A549 (cell line): ENCODE data around the gene MTOR. TPM values are rescaled to one million over a fixed set of nuclear protein-coding genes. Genes with fewer than 3 reads are reported as not detected.

Experiments used
- ATAC-seq, 2 experiments: fragments of 200-7000 bp in 1 of 2; fragments of >200 bp in 1 of 2; cut with Nextera tagmentation in 1 of 2; cut with Tn5 transposase in 1 of 2; 3 replicates each; pipeline versions ENCODE4 v1.8.0 to v1.9.1; 2018 to 2020; ENCODE audit warnings: mild to moderate bottlenecking in 1 of 2, moderate library complexity in 1 of 2
- CTCF ChIA-PET: fragments of 300-600 bp; sonication (Branson Sonifier 250); formaldehyde crosslinking; extraction: SDS; loops from one replicate; lab custom pipeline; 2021; ENCODE audit warnings: antibody characterized with exemption, inconsistent platforms; lab: Yijun Ruan, JAX
- POLR2A ChIA-PET: fragments of 350-600 bp; formaldehyde crosslinking; extraction: SDS; loops from one replicate; lab custom pipeline; 2021; ENCODE audit warnings: antibody characterized with exemption, inconsistent platforms; lab: Yijun Ruan, JAX
- DNase-seq, 2 experiments: peaks; one replicate each; pipeline versions ENCODE4 v3.0.0 to v3.0.0-alpha.2; 2011 to 2016; ENCODE audit warnings: low read depth in 1 of 2, low spot score in 1 of 2
- FAIRE-seq: peaks from 2 replicates; lab custom pipeline; 2011; peaks lifted over from hg19 to GRCh38; lab: Jason Lieb, UNC
- H3K27ac ChIP-seq, 2 experiments: fragments of >200 bp; sonication (Bioruptor Twin); formaldehyde crosslinking; 3 replicates each; pipeline ENCODE4 v1.5.1; 2016 to 2017
- H3K4me1 ChIP-seq: fragments of >200 bp; sonication (Bioruptor Twin); formaldehyde crosslinking; 3 replicates; pipeline ENCODE4 v1.6.1; 2016
- H3K4me2 ChIP-seq: fragments of >200 bp; sonication (Bioruptor Twin); formaldehyde crosslinking; 3 replicates; pipeline ENCODE4 v1.6.1; 2016
- H3K4me3 ChIP-seq: fragments of >200 bp; sonication (Bioruptor Twin); formaldehyde crosslinking; 3 replicates; pipeline ENCODE4 v1.5.1; 2016
- H3K9me3 ChIP-seq: fragments of >200 bp; sonication (Bioruptor Twin); formaldehyde crosslinking; 3 replicates; pipeline ENCODE4 v1.6.1; 2016
- BHLHE40 ChIP-seq: IDR thresholded peaks from 2 replicates; pipeline ENCODE4 v1.6.1; 2012; ENCODE audit warnings: low read depth, low read length, inconsistent platforms
- CBX2 ChIP-seq: fragments of 200-600 bp; sonication (generic); IDR thresholded peaks from 2 replicates; pipeline ENCODE4 v1.6.1; 2016; ENCODE audit warnings: low read depth, mild to moderate bottlenecking, borderline replicate concordance
- CBX8 ChIP-seq: fragments of 200-600 bp; sonication (generic); IDR thresholded peaks from 2 replicates; pipeline ENCODE4 v1.6.1; 2016
- CHD4 ChIP-seq: fragments of 200-600 bp; sonication (generic); IDR thresholded peaks from 2 replicates; pipeline ENCODE4 v1.6.1; 2016; ENCODE audit warnings: antibody characterized with exemption, mild to moderate bottlenecking, borderline replicate concordance
- EHMT2 ChIP-seq: fragments of 200-600 bp; sonication (generic); IDR thresholded peaks from 2 replicates; pipeline ENCODE4 v1.6.1; 2016; ENCODE audit warnings: antibody characterized with exemption, low read depth, mild to moderate bottlenecking, moderate library complexity
- FOSB ChIP-seq: fragments of 250-450 bp; sonication (Bioruptor Pico); IDR thresholded peaks from 2 replicates; pipeline ENCODE4 v1.5.0; 2020; ENCODE audit warnings: mild to moderate bottlenecking, moderate library complexity
- GATA3 ChIP-seq: IDR thresholded peaks from 2 replicates; pipeline ENCODE4 v1.6.1; 2012; ENCODE audit warnings: borderline replicate concordance
- HEYL ChIP-seq: fragments of 250-450 bp; sonication (Bioruptor Pico); IDR thresholded peaks from 2 replicates; pipeline ENCODE4 v1.8.0; 2021; ENCODE audit warnings: mild to moderate bottlenecking, moderate library complexity
- HOXA7 ChIP-seq: fragments of 250-450 bp; sonication (Bioruptor Pico); IDR thresholded peaks from 2 replicates; pipeline ENCODE4 v1.5.0; 2020; ENCODE audit warnings: mild to moderate bottlenecking, moderate library complexity
- MAFK ChIP-seq: fragments of 450-650 bp; IDR thresholded peaks from 2 replicates; pipeline ENCODE4 v1.6.1; 2014; ENCODE audit not compliant: partially characterized antibody
- PHF8 ChIP-seq: fragments of 200-600 bp; sonication (generic); IDR thresholded peaks from 2 replicates; pipeline ENCODE4 v1.6.1; 2016; ENCODE audit warnings: low read depth, mild to moderate bottlenecking, antibody characterized with exemption, moderate library complexity, borderline replicate concordance
- POLR2AphosphoS2 ChIP-seq: conservative IDR thresholded peaks from 2 replicates; pipeline ENCODE4 v1.6.1; 2012; ENCODE audit warnings: low read length, improper control_type of control experiment, inconsistent platforms
- RAD21 ChIP-seq, 2 experiments: fragments of >200 bp in 1 of 2; sonication (Bioruptor Twin) in 1 of 2; formaldehyde crosslinking in 1 of 2; IDR thresholded peaks in 1 of 2; conservative IDR thresholded peaks in 1 of 2; 2 replicates in 1 of 2; 3 replicates in 1 of 2; pipeline ENCODE4 v1.6.1; 2012 to 2018; ENCODE audit warnings: inconsistent platforms in 1 of 2
- SREBF2 ChIP-seq: fragments of 450-650 bp; IDR thresholded peaks from 2 replicates; pipeline ENCODE4 v1.6.1; 2014; ENCODE audit warnings: mild to moderate bottlenecking, moderate library complexity
- TP53 ChIP-seq: fragments of 250-450 bp; sonication (Bioruptor Pico); IDR thresholded peaks from 2 replicates; pipeline ENCODE4 v1.5.0; 2021; ENCODE audit warnings: mild to moderate bottlenecking, moderate library complexity
- ZC3H11A ChIP-seq: fragments of 450-650 bp; IDR thresholded peaks from 2 replicates; pipeline ENCODE4 v1.6.1; 2014; ENCODE audit warnings: antibody characterized with exemption, mild to moderate bottlenecking
- WGBS: methylation state at CpG from one replicate; pipeline ENCODE4 v1.1.6; 2017; ENCODE audit errors: missing lambda C conversion rate; 5-methylcytosine and 5-hydroxymethylcytosine counted together
- polyA plus RNA-seq, 4 experiments: library from polyadenylated mRNA; depleted of rRNA in 3 of 4; stranded (reverse); fragments of >200 nt; fragmentation: RNase III in 1 of 4; extraction: RNeasy Plus Mini Kit Qiagen cat#74134 plus additional on column Dnase treatment in 1 of 4; gene quantifications; 2 replicates in 3 of 4; 3 replicates in 1 of 4; pipeline ENCODE4 v1.2.3, GENCODE V29; 2011 to 2017
- TF ChIP-seq, protein P1 (sequence below): IDR thresholded peaks from 2 replicates; pipeline ENCODE4 v1.6.1; 2012
- TF ChIP-seq, protein P2 (sequence below): IDR thresholded peaks from 2 replicates; pipeline ENCODE4 v1.6.1; 2012; ENCODE audit warnings: low read depth, borderline replicate concordance
- TF ChIP-seq, protein P3 (sequence below): fragments of 150-350 bp; IDR thresholded peaks from 2 replicates; pipeline ENCODE4 v1.6.1; 2014; ENCODE audit warnings: low read depth, mild to moderate bottlenecking, low read length
- TF ChIP-seq, protein P4 (sequence below): fragments of >200 bp; sonication (Bioruptor Twin); formaldehyde crosslinking; IDR thresholded peaks from 3 replicates; pipeline ENCODE4 v1.5.1; 2016

The MTOR gene
- polyA plus RNA-seq, 2 of the 4 experiments (the other 2 are of a cell fraction): 15.7 to 28.5 TPM

DNA sequence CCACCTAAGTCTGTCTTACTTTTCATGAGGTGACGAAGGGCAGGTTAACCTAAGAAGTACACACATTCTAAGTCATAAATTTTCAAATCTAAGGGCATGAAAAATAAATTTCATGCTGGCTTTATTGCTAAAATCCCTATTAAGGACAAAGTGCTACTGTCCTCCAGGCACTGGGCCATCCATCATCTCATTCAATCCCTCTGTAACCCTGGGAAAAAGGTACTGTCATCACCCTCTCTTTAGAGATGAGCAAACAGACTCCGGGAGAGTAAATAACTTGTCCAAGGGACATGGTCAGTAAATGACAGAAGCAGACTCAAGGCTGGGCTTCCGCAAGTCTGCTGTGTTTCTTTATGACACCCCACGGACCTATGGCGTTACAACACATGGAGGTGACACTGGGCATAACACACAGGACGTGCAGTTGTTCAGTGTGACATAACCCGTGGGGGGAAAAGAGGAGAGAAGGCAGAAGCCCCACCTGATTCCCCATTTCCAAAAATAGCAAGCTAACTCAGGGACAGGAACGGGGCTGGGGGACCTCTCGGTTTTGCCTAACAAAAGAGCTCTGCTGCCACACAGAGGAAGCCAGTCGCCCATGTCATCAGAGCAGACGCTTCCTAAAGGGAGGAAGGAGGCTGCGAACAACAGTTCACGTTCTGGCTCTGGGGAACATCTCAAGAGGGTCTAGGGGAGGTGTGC is 190.0 kb downstream of the MTOR start:
- FAIRE-seq: no peak
- CTCF ChIA-PET: interaction anchor here (0.9 to 1.0 kb wide), 2 partner anchors 15 to 35 kb away, joined by 3 to 4 read pairs; no protein-coding TSS in a partner anchor

DNA sequence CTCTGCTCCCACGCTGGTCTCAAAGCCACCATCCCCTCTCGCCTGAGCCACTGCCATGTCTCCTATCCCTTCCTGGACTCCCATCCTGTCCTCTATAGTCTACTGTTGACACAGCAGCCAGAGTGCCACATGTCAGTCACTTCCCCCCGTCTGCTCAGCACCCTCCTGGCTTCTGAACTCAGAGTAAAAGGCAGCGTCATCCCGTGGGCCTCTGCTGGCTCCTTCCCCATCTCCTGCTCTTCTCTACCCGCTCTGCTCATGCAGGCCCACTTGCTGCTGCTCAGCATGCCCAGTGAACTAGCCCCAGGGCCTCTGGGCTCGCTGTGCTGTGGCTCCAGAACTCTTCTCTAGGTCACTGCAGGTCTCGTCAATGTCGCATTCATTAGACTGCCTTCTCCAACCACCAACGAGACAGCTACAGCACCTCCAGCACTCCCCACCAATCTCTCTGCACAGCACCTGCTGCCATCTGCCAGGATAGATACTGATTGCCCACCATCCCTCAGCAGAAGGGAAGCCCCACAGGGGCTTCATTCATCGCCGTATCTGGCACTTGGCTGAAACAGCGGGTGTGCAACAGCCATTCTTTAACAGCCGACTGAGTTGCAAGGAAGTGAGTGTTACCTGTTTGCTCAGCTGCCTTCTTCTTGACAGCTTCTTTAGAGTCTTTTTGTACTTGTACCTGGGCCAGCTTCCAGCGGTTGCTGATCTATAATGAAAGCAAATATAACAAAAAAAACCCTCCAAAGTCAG is 190.7 kb downstream of the MTOR start:
- no peak for ATAC-seq
- Histone ChIP-seq H3K4me3 (no peak overlapping the region), H3K4me1 (no peaks in the 10 kb centered on the region), H3K4me2 (no peak overlapping the region), H3K27ac (no peak overlapping the region), H3K9me3 (no peaks in the 10 kb centered on the region)
- WGBS: 82% methylated on average over 13 of the region's 15 CpGs
- TF ChIP-seq, protein P1, sequence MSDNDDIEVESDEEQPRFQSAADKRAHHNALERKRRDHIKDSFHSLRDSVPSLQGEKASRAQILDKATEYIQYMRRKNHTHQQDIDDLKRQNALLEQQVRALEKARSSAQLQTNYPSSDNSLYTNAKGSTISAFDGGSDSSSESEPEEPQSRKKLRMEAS: no peak
- TF ChIP-seq, protein P2, sequence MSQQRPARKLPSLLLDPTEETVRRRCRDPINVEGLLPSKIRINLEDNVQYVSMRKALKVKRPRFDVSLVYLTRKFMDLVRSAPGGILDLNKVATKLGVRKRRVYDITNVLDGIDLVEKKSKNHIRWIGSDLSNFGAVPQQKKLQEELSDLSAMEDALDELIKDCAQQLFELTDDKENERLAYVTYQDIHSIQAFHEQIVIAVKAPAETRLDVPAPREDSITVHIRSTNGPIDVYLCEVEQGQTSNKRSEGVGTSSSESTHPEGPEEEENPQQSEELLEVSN: no peak
- TF ChIP-seq CBX8 (no peak), TP53 (CRISPR knock-in tag) (no peak), SREBF2 (no peak), POLR2AphosphoS2 (no peak), CHD4 (no peak), EHMT2 (no peak), CBX2 (no peak), ZC3H11A (no peak), HOXA7 (CRISPR knock-in tag) (no peak), FOSB (CRISPR knock-in tag) (no peak)
- TF ChIP-seq, protein P3, sequence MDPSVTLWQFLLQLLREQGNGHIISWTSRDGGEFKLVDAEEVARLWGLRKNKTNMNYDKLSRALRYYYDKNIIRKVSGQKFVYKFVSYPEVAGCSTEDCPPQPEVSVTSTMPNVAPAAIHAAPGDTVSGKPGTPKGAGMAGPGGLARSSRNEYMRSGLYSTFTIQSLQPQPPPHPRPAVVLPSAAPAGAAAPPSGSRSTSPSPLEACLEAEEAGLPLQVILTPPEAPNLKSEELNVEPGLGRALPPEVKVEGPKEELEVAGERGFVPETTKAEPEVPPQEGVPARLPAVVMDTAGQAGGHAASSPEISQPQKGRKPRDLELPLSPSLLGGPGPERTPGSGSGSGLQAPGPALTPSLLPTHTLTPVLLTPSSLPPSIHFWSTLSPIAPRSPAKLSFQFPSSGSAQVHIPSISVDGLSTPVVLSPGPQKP: no peak
- POLR2A ChIA-PET: no interaction called here
- FAIRE-seq: no peak
- DNase-seq: no peak
- CTCF ChIA-PET: interaction anchor here (2.0 kb wide), 1 partner anchor 35 kb away, joined by 7 read pairs; no protein-coding TSS in a partner anchor

More for the DNA sequence above, 190.0 kb downstream of the MTOR start:
- POLR2A ChIA-PET: no interaction called here
- no peak for TF ChIP-seq TP53 (CRISPR knock-in tag)
- TF ChIP-seq, protein P4, sequence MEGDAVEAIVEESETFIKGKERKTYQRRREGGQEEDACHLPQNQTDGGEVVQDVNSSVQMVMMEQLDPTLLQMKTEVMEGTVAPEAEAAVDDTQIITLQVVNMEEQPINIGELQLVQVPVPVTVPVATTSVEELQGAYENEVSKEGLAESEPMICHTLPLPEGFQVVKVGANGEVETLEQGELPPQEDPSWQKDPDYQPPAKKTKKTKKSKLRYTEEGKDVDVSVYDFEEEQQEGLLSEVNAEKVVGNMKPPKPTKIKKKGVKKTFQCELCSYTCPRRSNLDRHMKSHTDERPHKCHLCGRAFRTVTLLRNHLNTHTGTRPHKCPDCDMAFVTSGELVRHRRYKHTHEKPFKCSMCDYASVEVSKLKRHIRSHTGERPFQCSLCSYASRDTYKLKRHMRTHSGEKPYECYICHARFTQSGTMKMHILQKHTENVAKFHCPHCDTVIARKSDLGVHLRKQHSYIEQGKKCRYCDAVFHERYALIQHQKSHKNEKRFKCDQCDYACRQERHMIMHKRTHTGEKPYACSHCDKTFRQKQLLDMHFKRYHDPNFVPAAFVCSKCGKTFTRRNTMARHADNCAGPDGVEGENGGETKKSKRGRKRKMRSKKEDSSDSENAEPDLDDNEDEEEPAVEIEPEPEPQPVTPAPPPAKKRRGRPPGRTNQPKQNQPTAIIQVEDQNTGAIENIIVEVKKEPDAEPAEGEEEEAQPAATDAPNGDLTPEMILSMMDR: no peak
- no peak for TF ChIP-seq MAFK
- no peak for TF ChIP-seq CHD4
- no peak for TF ChIP-seq CBX2
- no peak for TF ChIP-seq HEYL (CRISPR knock-in tag)
- TF ChIP-seq PHF8: no peak
- TF ChIP-seq, protein P1: no peak
- TF ChIP-seq ZC3H11A: no peak
- TF ChIP-seq GATA3: no peak
- TF ChIP-seq EHMT2: no peak
- no peak for TF ChIP-seq RAD21 (conservative IDR thresholded peaks at IDR 0.05 in 1 of 2, IDR thresholded peaks at IDR 0.05 in 1 of 2)
- TF ChIP-seq POLR2AphosphoS2: no peak
- TF ChIP-seq BHLHE40: no peak
- Histone ChIP-seq H3K9me3 (no peaks in the 10 kb centered on the region), H3K4me1 (no peaks in the 10 kb centered on the region), H3K27ac (no peak overlapping the region), H3K4me2 (no peak overlapping the region), H3K4me3 (no peak overlapping the region)
- no peak for ATAC-seq
- 66% methylated on average over 13 of the region's 13 CpGs for WGBS
- no peak for DNase-seq
